GM18499 (cell line): Measurements from ENCODE around the gene GFAP.

Source experiments
- ATAC-seq: cut with Tn5 transposase; IDR thresholded peaks from one replicate; pipeline ENCODE4 v1.9.1; 2021; ENCODE audit warnings: moderate number of reproducible peaks; ENCODE audit not compliant: insufficient read depth, unreplicated experiment

GFAP gene

DNA sequence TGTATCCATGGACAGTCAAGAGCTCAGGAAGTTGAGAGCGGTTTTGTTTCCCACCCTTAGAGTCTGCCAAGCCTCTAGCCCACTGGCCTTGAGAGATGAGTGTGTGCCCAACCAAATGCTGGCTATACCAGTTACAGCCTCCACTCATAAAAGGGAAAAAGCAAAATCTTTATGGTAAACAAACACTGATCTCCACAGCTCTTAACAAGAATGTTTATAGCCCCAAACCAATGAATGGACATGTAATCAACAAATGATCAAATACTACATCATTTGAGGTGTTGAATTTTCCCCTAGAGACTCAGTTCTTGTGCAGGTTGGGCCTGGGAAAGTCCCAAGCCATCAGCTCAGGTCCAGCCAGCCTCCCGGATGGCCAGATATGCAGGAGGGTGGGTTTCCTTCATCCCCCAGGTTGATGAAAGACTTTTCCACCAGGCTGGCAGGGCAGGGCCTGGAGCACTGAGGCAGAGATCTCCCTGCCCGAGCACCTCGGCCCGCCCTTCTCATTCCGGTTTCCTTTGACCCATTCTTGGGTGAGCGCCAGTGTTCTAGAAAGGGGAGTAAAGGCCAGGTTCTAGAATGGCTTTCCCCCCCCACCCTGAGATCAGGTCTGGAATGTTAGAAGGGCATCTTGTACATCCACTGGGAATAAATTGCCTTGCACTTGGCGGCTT, 12.2 kb downstream of the GFAP start:
- ATAC-seq: no peak

DNA sequence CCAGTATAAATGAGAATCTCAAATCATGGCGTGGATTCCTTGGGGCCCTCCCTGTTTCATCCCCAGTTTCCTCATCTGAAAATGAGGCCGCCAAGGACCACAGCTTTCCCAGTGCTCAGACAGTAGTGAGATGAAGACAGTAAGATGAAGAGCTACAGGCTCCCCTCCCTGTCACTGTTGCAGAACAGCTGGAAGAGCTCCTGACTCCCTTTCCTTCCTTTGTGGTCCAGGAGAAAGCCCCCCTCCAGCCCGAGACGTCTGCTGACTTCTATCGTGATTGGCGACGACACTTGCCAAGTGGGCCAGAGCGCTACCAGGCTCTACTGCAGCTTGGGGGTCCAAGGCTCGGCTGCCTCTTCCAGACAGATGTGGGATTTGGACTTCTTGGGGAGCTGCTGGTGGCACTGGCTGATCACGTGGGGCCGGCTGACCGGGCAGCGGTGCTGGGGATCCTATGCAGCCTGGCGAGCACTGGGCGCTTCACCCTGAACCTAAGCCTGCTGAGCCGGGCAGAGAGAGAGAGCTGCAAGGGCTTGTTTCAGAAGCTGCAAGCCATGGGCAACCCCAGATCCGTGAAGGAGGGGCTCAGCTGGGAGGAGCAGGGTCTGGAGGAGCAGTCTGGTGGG, 13.1 kb downstream of the GFAP start:
- no peak for ATAC-seq

DNA sequence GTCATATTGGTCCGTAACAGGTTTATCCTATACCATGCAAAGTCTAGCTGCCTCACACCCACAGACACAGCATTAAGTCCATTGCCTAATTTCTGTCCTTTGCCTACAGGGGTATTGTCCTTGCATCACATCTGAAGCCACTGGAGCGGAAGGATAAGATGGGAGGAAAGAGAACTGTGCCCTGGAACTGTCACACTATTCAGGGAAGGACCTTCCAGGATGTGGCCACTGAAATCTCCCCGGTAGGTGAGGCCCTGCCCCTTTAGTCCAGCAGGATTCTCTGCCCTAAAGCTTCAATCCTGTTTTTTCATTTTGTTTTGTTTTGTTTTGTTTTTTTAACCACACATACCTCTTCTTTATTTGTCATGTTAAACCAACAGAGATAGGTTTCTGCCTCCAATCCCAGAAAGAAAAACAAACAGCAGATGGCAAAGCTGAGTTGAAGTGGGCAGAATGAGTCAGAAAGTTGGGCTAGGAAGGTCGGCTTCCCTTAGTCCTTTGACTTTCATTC, 13.8 kb downstream of the GFAP start:
- ATAC-seq: no peak

DNA sequence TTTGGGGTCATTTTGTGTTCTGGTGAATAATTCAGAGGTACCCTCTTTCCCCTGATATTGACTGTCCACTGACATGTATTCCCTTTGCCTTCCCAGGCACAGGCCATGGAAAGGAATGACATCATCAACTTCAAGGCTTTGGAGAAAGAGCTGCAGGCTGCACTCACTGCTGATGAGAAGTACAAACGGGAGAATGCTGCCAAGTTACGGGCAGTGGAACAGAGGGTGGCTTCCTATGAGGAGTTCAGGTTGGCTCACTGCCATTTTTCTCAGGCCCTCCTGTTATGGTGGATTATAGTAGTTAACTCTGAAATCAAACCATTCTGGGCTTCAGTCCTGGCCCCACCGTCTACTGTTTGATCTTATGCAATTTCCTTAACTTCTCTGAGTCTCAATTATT, 14.4 kb downstream of the GFAP start:
- ATAC-seq: no peak

DNA sequence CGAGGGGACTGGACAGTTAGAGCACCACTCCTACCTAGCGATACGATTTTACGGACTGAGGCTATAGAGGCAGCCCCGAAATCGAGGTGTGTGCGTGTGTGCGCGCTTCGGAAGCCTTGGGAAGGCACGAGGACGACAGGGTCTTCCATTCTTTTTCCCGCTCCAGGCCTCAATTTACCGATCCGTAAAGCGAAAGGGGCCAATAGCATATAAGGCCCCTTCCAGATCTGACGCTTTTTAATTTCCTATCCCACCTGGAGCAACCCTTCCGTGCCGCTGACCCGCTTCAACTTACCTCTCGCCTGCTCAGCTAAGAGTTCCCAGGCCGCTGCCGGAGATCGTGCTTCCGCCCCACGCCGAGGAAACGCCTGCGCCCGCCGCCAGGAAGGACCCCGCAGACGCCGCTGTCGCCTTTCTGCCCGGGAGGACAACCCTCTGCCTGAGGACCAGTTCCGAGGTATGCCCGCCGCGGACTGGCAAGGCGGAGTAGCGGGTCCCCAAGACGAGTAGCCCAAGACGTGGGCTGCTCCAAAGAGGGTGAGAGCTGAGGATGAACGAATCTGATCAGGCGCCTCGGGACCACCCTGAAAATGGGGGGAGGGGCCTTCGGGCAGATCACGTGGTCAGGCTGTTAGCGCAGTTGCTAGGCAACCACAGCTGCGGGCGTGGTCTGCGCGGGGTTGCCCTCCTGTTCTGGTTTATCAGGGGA, 16.1 kb downstream of the GFAP start, which contains the start of gene EFTUD2:
Gene EFTUD2 (minus strand): TSS at position 372 of the 709 bp plus-strand sequence. CDS start 4,924 bp downstream, outside the sequence.
- no peak for ATAC-seq

DNA sequence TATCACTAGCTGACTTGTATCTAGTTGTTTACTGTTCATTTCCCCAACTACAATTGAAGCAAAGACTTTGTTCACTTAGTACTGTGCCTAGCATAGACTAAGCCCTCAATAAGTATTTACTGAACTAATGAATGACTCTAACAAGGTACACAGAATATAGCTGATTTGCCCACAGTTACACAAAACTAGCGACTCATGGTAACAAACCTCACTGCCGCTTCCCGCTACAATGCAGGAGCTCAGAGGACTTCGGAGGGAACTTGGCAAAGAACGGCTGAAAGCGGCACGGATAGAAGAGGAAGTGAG, 16.6 kb downstream of the GFAP start:
- no peak for ATAC-seq

DNA sequence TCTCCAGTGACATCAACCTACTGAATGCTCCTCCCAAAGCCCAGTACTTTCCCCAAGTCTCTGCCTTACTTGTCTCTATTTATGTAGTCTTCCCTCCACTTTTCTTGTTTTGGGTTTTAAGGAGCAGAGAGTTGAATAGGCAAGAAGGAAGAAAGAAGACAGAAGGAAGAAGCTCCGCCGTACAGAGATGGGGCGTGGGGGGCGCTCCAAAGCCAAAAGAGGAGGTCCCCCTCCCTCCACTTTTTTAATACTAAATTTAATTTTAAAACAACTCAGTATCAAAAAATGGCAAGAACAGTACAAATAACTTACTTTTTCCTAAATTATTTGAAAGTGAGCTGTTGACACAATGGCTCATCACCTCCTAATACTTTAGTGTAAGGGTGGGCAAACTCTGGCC, 20.7 kb downstream of the GFAP start:
- no peak for ATAC-seq

DNA sequence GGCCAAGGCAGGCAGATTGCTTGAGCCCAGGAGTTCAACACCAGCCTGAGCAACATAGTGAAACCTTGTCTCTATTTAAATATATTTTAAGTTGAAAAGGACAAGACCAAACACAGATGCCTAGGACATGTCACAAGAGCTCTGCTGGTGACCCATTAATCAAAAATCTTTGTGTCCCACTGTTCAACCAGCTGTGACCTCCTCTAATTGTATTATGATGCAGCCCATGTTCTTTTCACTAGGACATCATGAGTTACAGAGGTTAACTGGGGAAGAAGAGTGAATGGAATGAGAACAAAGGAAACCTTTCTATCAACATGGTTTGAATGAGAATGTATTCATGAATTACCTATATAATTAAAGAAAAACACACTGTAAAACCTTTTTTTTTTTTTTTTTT, 23.1 kb downstream of the GFAP start:
- no peak for ATAC-seq

DNA sequence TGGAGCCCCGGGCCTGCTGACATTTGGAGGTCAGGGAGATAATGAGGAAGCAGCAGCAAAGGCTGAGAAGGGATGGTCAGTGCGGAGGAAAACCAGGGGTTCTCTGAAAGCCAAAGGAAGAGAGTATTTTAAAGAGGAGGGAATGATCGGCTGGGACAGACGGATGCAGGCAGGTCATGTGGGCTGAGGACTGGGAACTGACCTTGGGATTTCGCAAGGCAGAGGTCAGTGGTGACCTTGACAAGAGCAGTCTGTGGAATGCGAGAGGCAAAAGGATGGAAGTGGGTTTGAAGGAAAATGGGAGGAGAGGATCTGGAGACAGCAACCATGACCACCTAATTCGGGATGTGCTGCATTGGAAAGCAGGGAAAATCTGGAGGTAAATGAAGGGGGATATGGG, 26.3 kb downstream of the GFAP start:
- ATAC-seq: no peak

DNA sequence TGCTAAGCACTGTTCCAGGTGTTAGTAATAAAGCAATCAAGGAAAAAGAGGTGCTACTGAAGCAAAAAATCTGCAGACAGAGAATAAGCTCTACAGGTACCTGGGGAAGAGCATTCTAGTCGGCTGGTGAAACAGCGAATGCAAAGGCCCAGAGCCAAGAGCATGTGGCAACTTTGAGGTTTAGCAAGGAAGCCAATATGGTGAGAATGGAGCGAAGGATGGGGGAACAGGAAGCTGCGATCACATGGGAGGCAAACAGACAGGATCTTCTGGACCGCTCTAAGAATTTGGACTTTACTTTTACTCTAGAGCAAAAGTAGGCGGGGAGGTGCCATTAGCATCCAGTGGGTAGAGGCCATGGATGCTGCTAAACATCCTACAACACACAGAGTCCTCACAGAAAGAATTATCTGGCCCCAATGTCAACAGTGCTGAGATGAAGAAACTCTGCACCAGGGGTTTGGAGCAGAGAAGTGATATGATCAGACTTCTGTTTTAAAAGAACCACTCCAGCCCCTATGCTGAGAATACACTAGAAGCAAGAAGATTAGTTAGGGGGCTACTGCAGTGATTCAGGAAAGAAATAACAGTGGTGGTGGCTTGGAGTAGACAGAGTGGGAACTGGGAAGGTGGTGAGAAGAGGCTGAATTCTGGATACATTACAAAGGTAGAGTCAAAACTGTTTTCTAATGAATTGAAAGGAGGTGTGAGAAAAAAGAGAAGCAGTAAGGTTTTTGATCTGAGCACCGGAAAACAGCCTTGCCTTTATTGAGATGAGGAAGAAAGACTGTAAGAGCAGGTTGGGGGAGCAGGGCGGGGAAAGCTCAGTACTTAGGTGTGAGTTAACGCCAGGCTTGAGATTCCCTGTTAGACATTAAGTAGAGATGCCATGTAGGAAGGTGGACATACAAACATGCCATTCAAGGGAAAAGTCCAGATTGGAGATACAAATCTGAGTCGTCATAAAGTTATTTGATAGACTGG, 27.0 kb downstream of the GFAP start:
- ATAC-seq: no peak

DNA sequence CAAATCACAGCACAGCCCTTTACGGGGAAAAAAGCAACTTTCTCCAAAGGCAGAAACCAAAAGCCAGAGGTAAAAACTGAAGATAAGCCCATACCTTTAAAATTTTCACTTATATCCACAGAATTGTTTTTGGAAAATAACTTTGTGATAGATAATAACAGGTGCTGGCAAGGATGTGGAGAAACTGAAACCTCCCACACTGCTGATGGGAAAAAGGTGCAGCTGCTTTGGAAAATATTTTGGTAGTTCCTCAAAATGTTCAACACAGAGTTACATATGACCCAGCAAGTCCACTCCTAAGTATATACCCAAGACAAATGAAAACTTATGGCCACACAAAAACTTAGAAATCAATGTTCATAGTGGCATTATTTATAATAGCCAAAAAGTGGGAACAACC, 28.3 kb downstream of the GFAP start:
- no peak for ATAC-seq

DNA sequence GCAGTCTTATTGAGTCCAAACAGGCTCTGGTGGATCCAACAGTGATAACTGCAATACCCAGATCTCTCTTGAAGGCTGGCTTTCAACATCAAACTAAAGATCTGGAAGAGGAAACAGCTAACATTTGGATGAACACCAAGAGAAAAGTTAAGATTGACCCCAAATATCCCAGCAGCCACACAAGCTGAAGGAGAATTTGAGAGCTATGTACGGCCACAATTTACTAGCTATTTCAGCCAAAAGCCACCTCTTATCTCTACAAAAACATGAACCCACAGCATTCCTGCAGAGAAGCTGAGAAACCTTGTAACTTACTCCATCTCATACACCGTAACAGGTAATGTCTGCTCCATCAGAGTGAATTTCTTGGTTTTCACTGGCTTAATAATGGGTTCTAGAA, 30.4 kb downstream of the GFAP start:
- no peak for ATAC-seq

DNA sequence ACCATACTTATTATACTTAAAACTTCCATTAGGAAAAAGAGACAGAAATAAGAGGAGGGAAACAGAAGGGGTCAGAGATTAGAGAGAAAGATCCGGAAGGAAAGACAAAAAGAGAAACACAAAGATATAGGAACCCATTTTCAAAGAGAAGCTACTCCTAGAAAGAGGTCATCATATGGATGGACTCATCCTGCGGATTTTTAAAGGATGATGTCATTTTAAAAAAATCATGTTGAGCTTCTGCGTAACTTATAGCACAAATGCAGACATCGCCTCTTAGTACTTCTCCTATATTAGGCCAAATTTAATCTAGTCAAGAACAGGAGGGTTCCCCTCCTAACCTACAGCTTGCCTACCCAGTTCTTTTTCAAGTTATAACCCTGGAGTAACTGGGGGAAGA, 34.2 kb downstream of the GFAP start:
- no peak for ATAC-seq

DNA sequence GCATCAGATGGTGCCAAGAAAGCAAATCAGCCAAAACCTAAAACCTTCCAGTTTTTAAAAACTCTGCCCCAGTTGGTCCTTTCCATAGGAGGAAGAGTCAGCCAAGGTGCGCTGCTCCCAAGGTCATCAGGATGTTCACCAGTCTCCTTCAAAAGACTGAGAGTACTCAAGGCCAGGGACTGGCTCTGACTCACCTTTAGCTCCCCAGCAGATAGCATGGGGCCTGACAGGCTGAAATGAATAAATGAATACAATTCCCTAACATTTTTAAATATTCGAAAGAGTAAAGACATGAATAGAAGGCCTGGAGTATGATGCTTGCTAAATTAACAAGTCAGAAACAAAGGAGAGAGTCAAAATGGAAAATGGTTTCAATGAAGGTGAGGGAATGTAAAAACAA, 35.2 kb downstream of the GFAP start:
- no peak for ATAC-seq

DNA sequence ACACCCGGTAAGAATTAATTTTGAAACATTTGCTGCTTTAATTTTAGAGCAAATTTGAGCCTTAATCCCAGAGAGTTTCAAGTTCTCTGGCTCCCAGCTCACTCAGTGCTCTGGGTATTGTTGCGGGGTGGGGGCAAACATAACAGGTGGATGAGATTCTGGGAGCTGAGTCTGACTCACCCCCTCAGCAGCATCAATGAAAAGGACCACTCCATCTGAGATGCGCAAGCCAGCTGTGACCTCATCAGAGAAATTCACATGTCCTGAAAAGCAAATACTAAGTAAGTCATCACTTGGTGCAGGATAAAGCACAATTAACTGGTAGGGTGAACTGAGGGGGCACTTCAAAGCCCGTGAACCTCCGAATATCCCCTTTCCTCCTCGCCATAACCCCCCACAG, 35.9 kb downstream of the GFAP start:
- ATAC-seq: no peak

DNA sequence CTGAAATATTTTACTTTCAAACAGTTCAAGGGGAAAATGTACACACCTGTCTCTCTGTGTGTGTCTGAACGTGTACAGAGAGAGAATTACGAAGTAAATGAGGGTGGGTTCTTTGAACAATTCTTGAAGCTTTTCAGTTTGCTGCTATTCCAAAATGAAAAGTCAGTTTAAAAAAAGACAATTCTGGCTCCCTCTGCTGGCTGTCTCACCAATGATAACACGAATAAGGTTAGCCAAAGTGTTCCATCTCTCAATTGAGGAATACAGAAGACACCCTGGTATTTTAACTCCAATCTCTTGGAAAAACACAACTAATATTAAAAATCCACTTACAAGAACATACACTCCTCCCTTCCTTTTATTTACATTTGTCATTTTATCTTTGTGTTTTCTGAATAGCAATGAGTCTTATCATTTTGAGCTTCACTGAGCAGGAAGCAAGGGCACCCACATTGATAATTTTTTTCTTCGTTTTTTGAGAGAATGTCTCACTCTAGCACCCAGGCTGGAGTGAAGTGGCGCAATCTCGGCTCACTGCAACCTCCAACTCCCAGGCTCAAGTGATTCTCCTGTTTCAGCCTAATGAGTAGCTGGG, 36.6 kb downstream of the GFAP start:
- no peak for ATAC-seq

DNA sequence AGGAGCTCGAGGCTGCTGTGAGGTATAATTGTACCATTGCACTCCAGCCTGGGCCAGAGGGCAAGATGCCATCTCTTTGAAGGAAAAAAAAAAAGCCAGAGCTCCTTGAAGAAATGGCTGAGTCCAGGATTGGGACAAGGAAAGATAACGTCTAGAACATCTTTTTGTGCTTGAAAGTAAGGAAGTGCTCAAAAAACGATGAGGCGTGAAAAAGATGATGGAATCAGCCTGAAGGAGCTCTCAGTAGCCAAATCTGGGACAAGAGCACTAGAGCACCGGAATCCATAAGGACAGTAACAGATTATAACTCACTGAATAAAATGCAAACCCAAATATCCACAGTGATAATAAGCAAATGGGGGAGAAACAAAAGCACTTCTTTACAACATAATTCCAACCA, 38.2 kb downstream of the GFAP start:
- ATAC-seq: no peak

DNA sequence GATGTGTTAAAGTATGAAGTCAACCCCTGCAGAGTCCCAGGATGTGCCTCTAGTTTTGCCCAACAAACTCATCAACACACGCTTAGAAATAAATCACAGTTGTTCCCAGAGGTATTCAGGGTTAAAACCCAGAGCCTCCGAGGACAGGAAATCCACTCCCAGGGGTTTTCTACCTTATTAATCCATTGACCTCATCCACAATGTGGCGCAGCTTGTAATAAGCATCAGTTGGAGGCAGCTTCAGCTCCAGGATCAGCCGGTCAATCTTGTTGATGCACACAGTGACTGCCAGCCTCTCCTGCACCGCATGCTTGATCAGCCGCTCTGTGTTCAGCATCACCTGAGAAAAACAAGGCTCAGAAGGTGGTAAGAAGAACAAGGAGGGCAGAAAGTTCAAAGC, 39.5 kb downstream of the GFAP start:
- no peak for ATAC-seq

DNA sequence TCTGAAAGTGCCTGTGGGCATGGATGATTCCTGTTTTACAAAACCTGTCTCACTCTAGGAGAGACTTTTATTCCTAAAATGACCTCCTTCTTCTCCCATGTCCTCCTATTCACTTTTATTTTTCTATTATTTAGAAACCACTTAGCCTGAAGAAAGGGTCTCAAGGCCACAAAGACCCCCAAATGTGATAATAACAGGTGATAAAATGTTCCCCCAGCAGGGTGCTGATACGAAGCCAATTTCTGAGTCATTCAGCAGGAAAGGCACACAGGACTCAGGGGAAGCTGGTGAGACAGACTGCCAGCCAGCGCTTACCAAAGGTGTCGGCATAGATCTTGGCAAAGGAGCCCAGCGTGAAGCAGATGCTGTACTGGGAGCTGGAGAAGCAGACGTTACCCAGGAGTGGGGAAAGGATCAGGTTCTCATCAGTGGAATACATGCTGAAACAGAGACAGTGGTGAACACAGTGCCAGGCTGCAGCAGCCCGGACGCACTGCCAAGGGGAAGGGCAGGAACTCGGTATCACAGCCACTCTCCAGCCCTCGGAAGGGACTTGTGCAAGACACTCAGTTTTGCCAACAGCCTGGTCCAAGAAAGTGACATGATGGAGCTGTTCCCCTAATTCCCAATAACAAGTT, 43.0 kb downstream of the GFAP start:
- ATAC-seq: no peak

DNA sequence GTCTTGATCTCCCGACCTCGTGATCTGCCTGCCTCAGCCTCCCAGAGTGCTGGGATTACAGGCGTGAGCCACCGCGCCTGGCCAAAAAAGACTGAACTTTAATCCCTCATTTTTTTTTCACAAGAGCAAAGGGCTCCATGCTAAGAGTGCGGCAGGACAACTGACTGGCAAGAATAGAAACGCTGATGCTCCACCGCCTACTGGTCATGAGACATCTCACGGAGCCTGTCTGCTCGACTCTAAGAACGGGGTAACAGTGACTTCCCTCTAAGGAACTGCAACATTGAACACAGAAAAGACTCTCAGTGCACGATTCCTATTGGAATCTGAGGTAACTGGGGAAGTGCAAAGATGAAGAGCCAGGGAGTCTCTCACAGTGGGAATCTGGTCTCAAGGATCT, 43.7 kb downstream of the GFAP start:
- ATAC-seq: no peak
